Activated CD4-positive, CD25-positive, alpha-beta regulatory T cell treated with anti-CD3 and anti-CD28 coated beads, Interleukin-2, amount 50 U/mL, for 16 hours (primary cell): Measurements from ENCODE around the gene GPATCH1.
"Not testable (repeated sequence)": the region's sequence is repeated elsewhere in the genome, so short reads cannot be mapped to it uniquely, and the experiment has no call there.

Source experiments
- DNase-seq: peaks from one replicate; pipeline ENCODE4 v3.0.0-alpha.2; 2020; ENCODE audit warnings: low read depth, low spot score

GPATCH1 gene

DNA sequence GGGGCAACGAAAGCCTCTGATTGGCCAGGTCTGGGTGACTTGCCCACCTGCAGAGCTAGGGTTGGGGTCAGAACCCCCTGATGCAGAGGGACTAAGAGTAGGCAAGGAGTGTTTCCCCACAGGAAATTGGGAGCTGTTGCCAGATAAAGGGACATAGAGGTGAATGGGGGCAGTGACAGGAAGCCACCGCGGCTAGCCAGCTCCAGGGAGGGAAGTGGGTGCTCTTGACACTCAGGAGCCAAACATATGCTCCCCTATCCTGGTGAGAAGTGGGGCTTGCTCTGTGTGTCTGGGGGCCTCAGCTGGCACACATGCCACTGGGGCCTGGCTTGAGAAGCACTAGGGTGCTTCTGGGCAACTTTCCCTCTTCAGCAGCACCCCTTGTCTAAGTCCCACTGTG, 76.9 kb downstream of the GPATCH1 start:
- DNase-seq: no peak

DNA sequence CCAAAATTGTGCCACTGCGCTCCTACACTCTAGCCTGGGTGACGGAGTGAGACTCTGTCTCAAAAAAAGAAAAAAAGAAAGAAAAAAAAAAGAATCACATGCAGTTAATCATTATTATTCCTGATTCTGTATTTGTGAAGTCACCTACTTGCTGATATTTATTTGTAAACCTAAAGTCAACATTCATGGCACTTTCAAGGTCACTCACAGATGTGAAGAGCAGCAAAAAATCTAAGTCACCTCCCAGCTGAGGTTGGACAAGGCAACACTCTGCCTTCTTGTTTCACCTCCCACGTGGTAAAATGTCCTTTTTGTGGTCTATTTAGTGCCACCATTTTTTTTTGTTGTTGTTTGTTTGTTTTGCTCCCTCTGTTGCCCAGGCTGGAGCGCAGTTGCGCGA, 77.4 kb downstream of the GPATCH1 start:
- DNase-seq: no peak

DNA sequence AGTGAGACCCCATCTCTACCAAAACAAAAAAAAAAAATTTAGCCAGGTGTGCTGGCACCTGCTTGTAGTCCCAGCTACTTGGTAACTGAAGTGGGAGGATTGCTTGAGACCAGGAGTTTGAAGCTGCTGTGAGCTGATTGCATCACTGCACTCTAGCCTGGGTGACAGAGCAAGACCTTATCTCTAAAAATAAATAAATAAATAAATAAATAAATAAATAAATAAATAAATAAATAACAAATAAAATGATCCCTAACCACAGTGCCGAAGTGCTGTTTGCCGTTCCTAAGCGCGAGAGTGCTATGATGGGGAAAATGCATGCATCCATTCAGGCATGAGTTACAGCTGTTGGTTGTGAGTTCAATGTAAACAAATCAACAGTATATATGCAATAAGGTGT, 78.2 kb downstream of the GPATCH1 start:
- no peak for DNase-seq

DNA sequence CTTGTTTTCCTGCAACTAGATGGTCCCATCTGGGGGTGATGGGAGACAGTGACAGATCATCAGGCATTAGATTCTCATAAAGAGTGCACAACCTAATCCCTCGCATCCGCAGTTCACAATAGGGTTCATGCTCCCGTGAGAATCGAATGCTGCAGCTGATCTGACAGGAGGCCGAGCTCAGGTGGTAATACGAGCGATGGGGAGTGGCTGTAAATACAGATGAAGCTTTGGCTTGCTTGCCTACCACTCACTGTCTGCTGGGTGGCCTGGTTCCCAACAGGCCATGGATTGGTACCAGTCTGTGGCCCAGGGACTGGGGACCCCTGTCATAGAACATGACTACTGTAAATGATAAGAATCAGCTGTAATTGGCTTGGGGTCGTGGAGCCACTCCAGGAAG, 78.9 kb downstream of the GPATCH1 start:
- no peak for DNase-seq

DNA sequence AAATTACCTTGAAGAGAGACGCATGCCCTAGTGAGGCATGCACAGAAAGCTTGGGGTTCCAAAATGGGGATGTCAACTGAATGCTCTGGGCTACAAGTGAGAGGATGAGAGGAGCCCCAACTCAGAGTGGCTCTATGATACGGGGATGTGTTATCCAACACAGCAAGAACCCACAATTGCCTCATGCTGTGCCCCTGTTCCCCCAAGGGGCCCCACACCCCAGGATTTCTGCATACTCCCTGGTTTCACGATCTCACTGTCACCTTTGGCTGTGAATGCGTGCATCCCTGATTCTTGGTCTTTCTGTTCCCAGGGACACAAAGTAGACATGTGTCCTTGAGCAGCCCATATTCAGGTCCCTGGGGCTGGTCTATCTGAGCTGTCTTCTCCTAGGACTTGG, 80.2 kb downstream of the GPATCH1 start:
- no peak for DNase-seq

DNA sequence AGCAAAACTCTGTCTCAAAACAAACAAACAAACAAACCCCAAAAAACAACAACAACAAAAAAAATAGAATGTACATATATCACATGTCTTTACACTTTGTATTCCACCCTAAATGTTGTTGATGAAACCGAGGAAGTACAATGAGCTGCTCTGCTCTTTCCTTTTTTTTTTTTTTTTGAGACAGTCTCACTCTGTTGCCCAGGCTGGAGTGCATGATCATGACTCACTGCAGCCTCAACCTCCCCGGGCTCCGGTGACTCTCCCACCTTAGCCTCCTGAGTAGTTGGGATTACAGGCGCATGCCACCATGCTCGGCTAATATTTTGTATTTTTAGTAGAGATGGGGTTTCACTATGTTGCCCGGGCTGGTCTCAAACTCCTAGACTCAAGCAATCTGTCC, 82.5 kb downstream of the GPATCH1 start:
- DNase-seq: no peak

DNA sequence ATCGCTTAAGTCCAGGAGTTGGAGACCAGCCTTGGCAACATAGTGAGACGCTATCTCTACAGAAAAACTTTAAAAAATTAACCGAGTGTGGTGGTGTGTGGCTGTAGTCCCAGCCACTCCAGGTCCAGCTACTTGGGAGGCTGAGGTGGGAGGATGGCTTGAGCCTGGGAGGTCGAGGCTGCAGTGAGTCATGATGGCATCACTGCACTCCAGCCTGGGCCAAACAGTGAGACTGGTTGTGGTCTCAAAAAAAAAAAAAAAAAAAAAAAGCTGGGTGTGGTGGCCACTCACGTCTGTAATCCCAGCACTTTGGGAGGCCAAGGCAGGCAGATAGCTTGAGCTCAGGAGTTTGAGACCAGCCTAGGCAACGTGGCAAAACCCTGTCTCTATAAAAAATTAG, 85.1 kb downstream of the GPATCH1 start:
- not testable (repeated sequence) for DNase-seq

DNA sequence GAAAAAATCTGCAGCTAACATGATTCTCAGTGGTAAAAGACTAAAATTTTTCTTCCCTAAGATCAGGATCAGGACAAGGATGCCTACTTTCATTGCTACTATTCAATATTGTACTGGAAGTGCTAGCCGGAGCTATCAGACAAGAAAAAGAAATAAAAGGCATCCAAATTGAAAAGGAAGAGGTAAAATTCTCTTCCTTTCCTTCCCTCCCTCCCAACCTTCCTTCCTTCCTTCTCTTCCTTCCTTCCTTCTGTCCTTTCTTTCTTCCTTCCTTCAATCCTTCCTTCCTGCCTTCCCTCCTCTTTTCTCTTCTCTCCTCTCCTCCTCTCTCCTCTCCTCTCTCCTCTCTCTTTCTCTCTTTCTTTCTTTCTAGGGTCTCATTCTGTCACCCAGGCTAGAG, 86.5 kb downstream of the GPATCH1 start:
- DNase-seq: no peak

DNA sequence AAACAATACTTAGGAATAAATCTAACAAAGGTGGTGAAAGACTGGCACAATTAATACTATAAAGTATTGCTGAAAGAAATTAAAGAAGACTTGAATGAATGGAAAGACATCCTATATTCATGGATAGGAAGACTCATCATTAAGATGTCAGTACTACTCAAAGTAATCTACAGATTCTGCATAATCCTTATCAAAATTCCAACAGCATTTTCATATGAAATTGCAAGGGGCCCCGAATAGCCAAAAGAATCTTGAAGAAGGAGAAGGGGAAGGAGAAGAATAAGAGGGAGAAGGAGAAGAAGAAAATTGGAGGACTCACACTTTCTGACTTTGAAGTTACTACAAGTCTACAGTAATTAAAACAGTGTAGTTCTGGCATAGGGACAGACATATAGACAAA, 87.5 kb downstream of the GPATCH1 start:
- no peak for DNase-seq

DNA sequence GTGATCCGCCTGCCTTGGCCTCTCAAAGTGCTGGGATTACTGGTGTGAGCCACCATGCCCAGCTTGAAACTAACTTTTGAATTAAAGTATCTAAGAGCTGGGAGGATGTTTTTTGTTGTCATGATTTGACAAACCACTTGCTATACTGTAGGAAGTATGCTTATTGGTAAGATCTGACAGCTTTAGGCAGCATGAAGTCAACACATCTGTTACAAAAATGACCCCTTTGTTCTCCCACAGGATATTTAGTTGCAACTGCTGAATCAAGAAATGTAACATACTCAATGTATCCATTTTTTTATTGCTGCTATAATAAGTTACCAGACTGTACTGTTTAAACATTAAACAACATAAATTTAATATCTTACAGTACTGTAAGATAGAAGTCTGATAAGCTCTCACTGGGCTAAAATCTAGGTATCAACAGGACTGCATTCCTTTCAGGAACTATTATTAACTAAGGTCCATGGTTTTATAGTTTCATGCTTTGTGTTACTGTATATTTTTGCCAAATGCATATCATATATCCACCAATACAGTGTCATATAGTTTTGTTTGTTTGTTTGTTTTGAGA, 90.3 kb downstream of the GPATCH1 start:
- DNase-seq: no peak

DNA sequence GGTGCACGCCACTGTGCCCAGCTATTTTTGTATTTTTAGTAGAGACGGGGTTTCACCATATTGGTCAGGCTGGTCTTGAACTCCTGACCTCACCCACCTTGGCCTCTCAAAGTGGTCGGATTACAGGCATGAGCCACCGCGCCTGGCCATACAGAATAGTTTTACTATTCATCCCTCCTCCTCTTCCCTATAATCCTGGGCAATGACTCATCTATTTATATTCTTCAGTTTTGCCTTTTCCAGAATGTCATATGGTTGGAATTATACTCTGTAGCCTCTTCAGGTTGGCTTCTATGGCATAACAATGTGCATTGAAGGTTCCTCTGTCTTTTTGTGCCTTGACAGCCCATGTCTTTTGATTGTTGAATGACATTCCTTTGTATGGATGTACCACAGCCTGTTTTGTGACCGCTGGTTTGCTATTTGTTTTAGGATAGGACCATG, 91.0 kb downstream of the GPATCH1 start:
- no peak for DNase-seq

DNA sequence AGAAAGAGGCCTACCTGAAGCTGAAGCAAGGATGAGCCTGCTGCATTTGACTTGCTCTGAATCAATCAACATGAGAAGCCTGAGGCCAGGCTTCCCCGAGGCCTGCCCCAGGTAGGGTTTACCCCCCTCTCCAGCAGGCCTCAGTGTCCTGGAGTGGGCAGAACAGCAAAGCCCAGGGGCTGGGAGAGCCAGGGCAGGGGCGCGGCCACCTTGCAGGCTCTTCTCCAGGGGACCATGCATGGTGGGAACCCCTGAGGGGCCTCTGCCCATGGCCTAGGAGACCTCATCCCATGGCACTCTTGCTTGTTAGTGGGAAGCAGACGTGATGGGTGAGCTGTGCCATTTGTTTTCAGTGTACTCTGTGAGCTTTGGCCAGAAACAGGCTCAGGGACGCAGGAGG, 93.2 kb downstream of the GPATCH1 start:
- no peak for DNase-seq

DNA sequence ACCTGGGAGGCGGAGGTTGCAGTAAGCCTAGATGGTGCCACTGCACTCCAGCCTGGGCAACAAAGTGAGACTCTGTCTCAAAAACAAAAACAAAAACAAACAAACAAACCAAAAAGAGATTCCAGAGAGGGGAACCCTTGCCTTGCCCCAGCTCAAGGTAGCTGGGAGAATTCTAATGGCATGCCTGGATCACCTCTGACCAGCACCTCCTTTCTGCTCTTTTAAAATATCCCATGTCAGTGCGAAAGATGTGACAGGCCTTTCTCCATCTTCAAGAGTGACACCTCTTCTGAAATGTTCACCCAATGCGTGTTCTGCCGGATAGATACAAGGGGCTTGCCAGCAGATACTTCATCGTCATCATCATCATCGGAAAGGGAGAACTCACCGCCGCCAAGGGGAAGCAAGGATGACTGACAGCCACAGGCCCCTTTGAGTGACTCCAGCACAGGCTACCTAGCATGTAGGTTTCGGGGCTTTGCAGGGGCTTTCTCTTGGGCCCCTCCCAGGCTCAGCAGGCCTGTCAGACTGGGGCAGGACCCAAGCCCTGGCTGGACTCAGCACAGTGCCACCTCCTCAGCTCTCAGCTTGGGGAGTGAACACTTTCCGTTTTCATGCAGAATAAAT, 94.3 kb downstream of the GPATCH1 start:
- no peak for DNase-seq

DNA sequence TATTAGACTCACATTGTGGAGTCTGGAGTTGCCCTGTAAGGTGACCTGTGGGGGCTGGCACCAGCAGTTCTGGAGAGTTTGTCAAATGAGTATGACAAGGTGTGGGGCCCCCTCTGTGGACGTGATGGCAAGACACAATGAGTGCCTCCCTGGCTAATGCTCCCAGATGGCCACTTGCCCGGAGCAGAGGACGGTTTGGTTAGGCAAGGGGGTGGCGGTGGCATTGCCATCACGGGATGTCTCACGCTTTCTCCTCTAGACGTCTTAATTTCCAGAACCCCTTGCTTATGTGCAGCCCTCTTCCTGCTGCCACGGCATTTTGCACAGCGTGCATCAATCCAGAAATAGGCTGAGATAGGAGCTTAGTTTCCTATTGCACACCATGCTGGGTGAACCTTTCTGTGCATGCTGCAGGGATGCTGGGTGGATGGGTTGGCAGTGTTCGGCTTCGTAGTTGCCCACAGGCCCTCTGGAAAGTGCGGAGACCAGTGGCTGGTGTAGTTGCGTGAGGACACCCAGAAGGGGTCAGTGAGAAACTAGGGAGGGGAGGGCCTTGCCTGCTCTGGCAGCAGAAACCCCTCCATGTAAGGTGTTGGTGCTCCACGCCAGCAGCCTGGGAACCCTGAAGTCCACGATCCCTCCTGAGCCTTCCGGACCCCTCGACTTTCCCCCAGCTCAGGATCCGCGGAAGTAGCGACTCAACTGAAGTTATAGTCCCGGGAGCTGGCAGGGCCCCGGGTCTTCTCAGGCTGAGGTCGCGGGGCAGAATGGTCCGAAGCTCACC, 95.1 kb downstream of the GPATCH1 start:
- no peak for DNase-seq

DNA sequence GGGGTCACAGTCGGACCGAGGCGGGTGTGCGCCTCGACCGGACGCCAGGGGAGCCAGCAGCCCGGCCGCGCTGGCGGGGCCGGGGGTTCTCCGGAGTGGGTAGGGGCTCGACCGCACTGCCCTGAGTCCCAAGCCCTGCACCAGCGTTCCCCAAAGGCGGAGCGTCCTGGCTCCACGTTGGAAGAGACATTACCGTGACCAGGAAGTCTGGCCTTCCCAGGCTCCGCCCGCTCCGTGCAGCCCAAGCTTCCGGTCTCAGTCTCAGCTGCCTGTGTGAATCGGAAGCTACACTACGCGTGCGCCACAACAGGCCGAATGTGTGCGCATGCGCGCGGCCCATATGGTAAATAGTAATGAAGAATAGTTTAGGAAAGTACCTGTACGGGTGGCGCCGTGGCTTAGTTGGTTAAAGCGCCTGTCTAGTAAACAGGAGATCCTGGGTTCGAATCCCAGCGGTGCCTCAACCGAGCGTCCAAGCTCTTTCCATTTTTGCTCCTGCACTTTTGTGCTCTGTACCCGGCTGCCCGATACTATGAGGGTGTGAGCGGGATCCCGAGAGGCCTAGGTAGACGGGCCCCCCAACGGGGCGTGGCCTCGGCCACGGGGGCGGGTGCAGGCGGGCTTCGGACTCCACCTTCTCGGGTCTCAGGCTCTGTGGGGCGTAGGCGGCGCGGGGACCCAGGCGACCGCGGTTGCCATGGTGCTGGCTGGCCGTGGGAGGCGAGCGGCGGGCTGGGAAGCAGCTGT, 95.9 kb downstream of the GPATCH1 start:
- peak; percentile 95 for DNase-seq

DNA sequence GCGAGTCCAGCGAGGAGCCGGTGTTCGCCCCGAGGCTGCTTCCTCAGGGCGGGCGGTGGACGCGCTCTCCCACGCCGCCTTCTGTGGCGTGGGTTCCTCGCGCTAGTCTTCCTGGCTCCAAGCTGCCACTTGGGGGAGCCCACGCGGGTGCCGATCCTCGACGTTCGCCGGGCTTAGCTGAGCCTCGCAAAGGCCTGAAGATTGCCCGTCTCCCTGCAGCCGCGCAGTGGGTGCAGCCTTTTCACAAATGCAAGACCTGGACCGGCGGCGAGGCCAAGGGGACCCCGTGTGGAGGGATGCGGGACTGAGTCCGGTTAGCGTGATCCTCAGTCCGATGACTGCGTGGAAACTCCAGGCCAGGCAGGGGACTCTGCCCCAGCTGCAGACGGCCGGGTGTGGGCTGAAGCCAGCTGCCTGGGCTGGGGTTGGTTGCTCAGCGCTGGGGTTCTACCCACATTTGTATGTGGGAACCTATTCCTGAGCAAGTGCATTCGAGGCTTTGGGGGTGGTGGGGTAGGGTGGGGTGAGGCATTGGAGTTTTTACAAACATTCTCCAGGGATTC, 96.5 kb downstream of the GPATCH1 start:
- DNase-seq: no peak
